Measurements from ENCODE around the gene FAM174C.
A peak's percentile ranks its signal among the peaks of the same experiment; 100 is the strongest.

Gene FAM174C

DNA sequence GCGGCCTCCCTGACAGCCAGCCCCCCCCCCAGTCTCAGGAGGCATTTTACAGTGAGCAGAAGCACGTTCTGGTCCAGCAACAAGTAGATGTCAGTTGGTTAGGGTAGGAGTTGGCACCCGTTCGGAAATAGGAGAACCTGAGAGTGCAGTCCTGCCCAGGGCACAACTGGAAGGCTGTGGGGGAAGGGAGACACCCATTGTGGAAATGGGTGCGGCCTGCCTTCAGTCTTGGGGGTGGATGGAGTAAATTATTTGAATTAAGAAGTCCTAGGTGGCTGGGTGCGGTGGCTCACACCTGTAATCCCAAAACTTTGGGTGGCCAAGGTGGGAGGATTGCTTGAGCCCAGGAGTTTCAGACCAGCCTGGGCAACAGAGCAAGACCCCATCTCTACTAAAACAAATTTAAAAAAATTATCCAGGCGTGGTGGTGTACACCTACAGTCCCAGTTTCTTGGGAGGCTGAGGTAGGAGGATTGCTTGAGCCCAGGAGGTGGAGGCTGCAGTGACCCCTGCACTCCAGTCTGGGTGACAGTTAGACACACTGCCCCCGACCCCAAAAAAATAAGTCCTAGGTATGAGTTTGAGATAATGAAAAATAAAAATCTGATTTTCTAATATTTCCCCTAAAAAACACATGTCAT lies 5.0 kb upstream of the FAM174C start:
- DNase-seq: no peak
- in situ Hi-C loops (cut with MboI; ENCODE audit: low pct_unique_long_range_greater_than_20kb, low sequenced_read_pairs): no loop called here

DNA sequence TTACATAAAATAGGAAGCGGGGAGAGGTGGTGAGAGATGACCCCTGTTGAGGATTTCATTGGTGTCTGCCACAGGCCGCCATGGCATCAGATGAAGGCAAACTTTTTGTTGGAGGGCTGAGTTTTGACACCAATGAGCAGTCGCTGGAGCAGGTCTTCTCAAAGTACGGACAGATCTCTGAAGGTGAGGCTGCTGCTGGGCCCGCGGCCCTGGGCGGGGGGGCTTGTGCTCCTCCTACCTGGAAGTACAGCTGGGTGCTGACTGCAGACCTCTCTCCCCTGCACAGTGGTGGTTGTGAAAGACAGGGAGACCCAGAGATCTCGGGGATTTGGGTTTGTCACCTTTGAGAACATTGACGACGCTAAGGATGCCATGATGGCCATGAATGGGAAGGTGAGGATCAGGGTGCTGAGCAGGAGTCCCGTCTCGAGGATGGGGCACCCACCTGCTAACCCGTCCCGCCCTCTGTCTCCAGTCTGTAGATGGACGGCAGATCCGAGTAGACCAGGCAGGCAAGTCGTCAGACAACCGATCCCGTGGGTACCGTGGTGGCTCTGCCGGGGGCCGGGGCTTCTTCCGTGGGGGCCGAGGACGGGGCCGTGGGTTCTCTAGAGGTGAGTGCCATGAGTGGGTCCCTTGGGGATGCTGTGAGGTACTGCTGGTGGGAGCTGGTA lies 4.3 kb upstream of the FAM174C start:
- no peak for DNase-seq
- in situ Hi-C loops (cut with MboI; ENCODE audit: low pct_unique_long_range_greater_than_20kb, low sequenced_read_pairs): no loop called here

DNA sequence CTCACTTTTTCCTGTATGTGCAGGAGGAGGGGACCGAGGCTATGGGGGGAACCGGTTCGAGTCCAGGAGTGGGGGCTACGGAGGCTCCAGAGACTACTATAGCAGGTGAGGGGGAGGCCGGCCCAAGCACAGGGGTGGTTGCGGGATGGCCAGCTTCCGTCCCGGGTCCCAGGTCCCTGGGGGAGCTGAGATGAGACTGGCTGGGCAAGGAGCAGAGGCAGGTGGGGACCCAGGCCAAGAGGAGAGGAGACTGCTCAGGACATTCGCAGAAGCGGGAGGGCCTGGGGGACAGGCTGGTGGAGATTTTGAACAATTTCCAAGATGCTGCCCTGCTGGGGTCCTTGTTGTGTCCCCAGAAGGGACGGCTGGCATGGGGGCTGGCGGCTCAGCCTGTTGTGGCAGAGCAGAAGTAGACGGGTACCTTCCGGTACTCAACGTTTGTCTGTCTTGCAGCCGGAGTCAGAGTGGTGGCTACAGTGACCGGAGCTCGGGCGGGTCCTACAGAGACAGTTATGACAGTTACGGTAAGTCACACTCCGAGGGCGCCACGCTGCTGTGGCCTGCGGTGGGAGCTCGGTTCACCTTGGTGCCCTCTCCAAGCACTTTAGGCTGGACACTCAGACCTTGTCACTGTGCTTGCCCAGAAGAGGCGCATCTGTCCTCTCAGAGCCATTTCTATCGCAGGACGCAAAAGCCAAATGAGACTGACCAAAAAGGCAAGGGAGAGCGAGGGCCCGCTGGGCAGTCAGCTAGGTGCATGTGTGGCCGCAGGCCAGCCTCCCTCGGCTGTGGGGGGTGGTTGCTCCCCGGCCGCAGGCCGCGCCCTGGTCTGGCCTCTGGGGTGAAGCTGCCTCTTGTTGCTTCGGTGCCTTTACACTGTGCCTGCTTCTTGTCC lies 3.6 kb upstream of the FAM174C start:
- in situ Hi-C loops (cut with MboI; ENCODE audit: low pct_unique_long_range_greater_than_20kb, low sequenced_read_pairs): no loop called here
- DNase-seq: no peak

DNA sequence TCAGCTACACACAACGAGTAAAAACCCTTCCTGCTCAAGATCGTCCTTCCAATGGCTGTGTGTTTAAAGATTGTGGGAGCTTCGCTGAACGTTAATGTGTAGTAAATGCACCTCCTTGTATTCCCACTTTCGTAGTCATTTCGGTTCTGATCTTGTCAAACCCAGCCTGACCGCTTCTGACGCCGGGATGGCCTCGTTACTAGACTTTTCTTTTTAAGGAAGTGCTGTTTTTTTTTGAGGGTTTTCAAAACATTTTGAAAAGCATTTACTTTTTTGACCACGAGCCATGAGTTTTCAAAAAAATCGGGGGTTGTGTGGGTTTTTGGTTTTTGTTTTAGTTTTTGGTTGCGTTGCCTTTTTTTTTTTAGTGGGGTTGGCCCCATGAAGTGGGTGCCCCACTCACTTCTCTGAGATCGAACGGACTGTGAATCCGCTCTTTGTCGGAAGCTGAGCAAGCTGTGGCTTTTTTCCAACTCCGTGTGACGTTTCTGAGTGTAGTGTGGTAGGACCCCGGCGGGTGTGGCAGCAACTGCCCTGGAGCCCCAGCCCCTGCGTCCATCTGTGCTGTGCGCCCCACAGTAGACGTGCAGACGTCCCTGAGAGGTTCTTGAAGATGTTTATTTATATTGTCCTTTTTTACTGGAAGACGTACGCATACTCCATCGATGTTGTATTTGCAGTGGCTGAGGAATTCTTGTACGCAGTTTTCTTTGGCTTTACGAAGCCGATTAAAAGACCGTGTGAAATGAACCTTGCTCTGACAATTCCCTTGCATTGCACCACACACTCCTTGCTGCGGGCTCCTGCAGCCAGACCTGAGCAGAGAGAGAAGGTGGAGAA lies 2.7 kb upstream of the FAM174C start:
- DNase-seq: no peak
- in situ Hi-C loops (cut with MboI; ENCODE audit: low pct_unique_long_range_greater_than_20kb, low sequenced_read_pairs): no loop called here

DNA sequence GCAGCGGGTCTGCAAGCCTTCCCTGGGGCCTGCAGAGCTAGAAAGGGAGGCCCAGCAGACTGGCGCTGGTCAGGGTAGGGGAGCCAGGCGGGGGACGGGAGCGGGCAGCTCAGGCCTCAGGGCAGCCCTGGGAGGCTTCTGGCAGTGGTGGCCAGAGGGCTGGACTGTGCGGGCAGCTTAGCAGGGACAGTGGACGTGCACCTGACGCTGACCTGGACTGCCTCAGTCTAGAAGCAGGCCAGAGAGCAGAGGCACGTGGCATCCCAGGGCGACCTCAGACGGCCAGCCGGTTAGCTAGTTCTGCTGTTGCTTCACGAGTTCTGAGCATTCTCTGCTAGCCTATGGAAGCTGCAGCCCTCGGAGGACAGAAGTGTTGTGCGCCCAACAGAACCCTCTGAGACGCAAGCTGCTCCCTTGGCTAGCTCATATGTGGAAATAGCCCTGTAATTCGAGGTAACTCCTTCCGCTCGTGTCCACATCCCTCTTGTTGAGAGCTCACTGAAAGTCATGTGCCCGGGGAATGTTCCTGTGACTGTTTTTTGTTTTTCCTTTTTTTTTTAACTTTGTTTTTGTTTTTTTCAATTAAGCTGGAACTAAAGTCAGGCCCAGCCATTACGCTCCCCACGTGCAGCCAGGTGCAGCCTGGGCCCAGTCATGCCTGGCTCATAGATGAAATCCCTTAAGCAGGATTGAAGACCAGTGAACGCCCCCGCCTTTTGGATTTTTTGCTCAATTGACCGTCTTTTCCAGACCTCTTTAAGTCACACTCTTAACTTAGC lies 1.9 kb upstream of the FAM174C start:
- no peak for DNase-seq
- in situ Hi-C loops (cut with MboI; ENCODE audit: low pct_unique_long_range_greater_than_20kb, low sequenced_read_pairs): no loop called here

DNA sequence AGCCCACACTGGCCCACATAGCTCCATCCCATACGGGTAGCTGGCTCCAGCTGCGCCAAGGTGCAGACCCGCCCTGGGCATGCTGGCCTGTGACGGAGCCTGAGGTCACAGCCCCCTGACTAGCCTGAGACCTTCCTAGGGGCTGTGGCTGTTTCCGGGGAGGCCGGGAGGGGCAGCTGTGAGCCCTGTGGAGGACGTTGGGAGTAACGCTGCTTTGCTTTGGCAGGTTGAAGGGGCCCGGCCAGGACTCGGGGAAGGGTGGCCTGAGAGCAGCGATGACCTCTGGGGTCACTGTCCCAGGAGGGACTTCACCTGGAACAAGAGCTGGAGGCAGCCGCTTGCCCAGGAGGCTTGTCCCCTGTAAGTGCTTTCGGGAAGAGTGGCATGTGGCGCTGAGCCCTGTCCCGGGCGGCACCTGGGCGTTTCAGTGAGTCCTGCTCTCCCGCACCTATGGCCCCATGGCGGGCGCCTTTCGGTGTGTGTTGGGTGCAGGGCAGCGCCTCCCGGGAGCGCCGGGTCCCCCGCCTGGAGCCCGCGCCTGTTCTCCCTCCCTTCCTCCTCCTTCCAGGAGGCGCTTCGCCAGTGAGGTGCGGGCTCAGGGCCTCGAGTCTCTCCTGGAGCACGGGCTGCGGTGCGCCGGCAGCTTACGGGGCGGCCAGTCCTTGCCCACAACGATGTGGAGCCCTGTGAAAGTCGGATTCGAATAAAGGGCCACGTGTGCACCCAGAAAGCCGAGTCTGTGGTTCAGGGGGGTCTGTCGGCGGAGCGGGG lies 1.1 kb upstream of the FAM174C start:
- DNase-seq: no peak
- in situ Hi-C loops (cut with MboI; ENCODE audit: low pct_unique_long_range_greater_than_20kb, low sequenced_read_pairs): no loop called here

DNA sequence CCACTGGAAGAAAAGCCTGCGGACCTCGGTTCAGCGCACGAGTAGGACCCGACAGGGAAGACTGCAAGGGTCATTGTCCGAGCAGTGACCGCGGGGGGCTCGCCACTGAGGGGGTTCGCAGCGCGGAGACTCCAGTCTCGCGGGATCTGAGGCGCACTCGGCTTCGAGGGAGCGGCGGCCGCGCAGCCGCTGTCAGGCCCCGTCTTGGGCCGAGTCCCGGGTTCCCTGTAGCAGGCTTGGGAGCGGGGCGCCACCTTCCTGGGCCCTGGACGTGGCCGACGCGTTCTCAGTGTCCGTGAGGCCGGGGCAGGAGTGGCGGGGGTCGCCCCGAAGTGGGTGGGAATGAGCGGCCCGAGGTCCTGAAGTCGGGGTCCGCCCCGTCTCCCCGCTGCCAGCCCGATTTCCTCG lies 474 bp upstream of the FAM174C start:
- no peak for DNase-seq
- in situ Hi-C loops (cut with MboI; ENCODE audit: low pct_unique_long_range_greater_than_20kb, low sequenced_read_pairs): no loop called here

DNA sequence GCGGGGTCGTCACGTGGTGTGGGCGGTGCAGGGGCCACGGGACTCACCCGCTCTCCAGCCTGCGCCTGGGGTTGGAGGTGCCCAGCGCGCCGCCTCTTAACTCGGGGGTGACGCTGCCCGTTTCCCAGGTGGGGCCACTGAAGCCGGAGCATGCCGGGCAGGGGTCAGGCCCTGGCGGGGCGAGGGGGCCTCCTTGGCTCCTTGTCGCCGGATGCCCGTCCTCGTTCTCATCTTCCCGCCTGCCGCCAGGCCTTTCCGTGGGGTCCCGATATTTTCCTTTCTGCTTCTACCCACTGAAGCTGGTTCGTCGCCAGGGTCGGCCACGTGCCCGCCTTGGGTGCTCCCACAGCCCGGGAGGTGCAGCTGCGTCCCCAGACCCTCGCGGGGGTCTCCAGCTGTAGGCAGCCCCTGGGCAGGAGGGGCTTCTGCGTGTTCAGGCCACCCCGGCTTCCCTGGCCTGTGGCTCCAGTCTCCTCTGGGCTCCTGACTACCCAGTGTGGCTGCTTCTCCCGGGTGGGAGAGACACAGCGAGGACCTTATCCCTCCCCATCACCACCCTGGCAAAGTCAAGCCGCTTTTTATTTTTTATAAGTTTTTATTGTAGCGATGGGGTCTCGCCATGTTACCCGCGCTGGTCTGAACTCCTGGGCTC lies 772 bp downstream of the FAM174C start:
- DNase-seq: no peak
- in situ Hi-C loops (cut with MboI; ENCODE audit: low pct_unique_long_range_greater_than_20kb, low sequenced_read_pairs): no loop called here

DNA sequence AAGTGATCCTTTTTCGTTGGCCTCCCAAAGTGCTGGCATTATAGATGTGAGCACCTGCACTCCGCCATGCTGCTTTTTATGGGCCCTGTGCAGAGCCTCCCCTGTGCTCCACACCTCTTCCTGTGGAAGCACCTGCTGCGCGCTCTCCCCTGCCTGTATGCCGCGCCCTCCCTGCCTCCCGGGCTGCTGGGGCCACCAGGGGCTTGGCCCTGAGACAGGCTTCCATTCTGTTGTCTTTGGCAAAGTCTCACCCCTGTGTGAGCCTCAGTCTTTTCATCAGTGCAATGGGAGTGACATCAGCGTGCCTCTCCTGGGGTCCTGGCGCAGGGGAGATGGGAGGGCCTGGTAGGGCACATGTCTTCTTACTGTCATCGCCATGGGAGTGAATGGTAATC lies 1.3 kb downstream of the FAM174C start:
- in situ Hi-C loops (cut with MboI; ENCODE audit: low pct_unique_long_range_greater_than_20kb, low sequenced_read_pairs): no loop called here
- DNase-seq: no peak

DNA sequence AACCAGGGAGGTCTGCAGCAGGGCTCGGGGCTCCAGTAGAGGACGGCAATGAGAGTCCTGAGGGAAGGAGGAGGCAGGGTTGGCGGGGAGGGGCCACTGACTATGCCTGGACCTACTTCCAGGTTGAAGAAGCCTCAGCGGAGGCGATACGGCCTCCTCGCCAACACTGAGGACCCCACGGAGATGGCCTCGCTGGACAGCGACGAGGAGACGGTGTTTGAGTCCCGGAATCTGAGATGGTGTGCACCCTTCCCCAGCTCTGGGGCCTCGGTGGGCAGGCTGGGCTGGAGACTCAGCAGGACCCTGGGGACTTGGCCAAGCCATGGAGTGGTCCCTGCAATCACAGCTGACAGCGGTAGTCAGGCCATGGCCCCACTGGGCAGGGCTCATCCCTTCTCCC lies 1.7 kb downstream of the FAM174C start:
- in situ Hi-C loops (cut with MboI; ENCODE audit: low pct_unique_long_range_greater_than_20kb, low sequenced_read_pairs): no loop called here

DNA sequence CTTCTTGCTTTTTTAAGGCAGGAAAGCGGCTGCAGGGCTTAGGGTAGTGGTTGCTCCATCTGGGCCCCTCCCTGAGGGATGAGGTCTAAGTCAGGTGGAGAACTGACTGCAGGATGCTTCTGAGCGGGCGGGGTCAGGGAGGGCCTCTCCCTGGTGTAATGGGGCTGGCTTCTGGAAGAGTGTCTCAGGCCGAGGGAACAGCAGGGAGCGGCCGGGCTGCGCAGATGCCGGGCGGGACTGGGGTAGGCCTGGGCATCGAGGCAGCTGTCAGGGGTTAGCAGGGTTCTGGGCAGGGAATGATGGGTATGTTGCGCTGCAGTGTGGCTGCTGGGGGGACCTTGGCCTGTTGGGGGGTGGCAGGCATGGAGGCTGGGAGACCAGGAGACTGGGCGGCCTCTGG lies 2.7 kb downstream of the FAM174C start:
- in situ Hi-C loops (cut with MboI; ENCODE audit: low pct_unique_long_range_greater_than_20kb, low sequenced_read_pairs): no loop called here
- DNase-seq: no peak

More for the DNA sequence above, 1.7 kb downstream of the FAM174C start:
- DNase-seq: no peak

DNA sequence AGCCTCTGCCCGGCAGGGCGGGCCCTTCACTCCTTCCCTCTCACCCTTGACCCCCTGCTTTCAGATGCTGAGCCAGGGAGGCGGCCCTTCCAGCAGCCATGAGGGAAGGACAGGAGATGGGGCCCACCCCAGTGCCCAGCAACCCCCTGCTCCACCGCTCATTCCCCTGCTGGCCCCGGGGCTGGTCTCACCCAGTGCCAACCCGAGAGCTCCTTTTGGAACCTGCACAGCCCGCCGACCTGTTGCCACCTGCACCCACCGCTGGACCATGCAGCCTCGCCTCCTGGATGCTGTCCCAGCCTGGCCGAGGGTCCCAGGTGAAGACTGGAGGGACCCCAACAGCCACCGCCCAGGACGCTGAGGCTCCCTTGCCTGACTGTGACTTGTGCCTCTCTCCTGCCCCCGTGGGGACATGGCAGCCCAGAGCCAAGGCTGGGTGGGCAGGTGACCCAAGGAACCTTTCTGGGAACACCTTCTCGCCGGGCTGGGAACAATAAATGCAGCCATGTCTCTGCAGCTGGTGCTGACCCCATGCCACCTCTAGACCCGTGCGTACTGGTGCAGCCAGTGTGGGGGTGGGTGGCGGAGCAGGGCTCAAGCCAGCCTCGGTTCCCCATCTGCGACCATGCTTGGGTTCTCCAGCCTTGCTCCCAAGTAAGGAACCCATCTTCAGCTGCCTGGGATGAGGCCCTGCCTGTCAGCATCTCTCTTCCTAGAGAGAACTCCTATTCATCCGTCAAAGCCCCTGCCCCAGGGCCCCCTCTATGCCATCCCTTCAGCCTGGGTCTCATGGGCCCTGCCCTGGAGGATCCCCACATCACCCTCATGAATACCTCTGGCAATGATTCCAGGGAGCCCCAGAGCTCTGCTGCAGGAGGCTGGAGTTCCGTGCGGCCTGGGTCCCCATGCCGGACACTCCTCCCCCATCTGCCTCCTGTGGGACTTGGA lies 3.7 kb downstream of the FAM174C start:
- in situ Hi-C loops (cut with MboI; ENCODE audit: low pct_unique_long_range_greater_than_20kb, low sequenced_read_pairs): no loop called here
- DNase-seq: no peak

DNA sequence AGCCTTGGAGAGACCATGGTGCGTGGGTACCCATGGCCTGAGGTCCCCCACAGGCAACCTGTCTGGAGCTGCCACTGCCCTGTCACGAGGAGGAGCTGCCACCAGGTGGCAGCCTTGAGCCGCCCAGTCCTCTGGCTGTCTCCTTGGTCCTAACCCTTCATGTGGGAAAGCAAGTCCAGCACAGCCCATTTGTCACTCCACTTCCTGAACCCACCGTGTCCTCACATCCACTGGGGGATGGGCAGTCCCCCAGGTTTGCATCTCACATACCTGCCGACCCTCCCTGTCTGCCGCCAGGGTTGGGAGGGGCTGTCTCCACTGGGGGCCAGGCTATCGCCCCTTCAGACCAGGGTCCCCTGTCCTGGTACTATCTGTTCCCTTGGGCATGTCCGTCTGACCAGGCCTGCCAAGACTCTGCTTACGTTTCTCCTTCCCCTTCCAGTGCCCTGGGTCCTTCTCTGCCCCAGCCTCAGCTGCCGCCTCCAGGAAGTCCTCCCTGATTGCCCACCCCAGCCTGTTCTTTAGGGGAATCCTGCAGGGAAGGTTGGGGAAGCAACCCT lies 4.5 kb downstream of the FAM174C start:
- DNase-seq: peak; percentile 88
- in situ Hi-C loops (cut with MboI; ENCODE audit: low pct_unique_long_range_greater_than_20kb, low sequenced_read_pairs): no loop called here

DNA sequence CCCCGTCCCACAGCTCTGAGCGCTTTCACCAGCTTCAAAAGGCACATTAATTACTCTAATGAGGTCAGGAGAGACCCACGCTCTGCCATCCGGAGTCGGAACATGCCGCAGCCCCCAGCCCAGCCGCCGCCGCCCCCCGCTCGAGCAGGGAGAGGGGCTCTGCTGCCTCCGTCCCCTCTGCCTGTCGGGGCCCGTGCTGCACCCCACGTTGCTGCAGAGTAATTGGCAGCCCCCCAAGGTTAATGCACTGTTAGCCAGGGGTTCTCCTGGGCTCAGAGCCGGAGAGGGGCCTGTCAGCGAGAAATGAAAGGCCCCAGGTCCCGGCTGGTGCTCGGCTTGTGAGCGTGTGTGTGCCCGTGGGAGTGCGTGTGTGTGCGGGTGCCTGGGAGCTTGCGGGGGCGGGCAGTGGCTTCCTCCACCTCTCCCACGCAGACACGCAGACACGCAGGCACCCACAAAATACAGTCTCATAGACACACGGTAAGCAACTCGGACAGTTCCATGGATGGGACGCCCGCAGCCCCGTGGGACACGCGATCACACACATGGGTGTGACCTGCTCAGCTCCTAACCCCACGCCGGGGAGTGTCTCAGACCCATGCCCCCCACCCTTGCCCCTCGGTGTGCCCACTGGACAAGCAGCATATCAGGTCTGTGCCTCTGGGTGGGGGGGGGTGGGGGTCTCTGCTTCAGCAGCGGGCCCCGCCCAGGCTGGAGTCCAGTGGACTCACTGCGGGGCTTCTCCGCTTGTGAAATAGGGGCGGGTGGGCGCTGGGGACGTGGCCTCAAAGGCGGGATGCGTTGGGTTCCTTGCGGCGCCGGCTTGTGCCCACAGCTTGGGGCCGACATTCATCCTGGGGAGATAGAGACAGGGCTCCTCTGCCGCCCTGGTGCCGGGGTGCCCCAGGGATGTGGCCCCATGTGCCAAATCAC lies 5.6 kb downstream of the FAM174C start:
- in situ Hi-C loops (cut with MboI; ENCODE audit: low pct_unique_long_range_greater_than_20kb, low sequenced_read_pairs): no loop called here

DNA sequence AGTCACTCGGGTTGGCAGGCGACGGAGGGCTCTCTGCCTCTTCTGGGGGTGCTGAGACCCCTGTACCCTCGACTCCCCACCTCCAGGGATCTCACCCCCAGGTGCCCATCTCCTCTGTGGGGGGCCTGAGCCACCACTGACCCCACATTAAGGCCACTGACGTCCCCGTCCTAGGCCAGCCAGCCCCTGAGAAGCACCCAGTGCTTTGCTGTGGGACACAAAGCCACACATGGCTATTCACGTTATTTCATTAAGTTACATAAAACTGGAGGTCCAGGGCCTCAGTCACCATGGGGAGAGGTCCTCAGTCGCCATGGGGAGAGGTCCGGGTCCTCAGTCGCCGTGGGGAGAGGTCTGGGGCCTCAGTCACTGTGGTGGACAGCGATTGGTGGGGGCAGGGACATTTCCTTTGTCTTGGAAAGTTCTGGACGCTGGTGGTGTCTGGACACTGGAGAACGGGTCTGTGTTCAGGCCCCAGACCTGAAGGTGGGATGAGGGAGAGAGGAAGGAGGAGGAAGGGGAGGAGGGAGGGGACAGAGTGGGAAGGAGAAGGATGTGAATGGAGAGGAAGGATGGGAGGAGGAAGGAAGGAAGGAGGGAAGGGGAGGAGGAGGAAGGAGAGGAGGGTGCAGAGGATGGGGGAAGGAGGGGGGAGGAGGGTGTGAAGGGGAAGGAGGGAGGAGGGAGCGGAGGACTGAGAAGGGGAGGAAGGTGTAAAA lies 6.4 kb downstream of the FAM174C start:
- in situ Hi-C loops (cut with MboI; ENCODE audit: low pct_unique_long_range_greater_than_20kb, low sequenced_read_pairs): no loop called here

More for the DNA sequence above, 5.6 kb downstream of the FAM174C start:
- no peak for DNase-seq

More for the DNA sequence above, 6.4 kb downstream of the FAM174C start:
- no peak for DNase-seq

Measured in KBM-7 (cell line).